HepG2 (cell line): Measurements from ENCODE around the gene EPS8L1. TPM values are rescaled to one million over a fixed set of nuclear protein-coding genes. Genes with fewer than 3 reads are reported as not detected.
A peak's percentile ranks its signal among the peaks of the same experiment; 100 is the strongest.

ENCODE experiments used
- ARNTL ChIP-seq: sonication (generic); formaldehyde crosslinking; IDR thresholded peaks from 2 replicates; pipeline ENCODE4 v1.4.0; 2020; ENCODE audit warnings: mild to moderate bottlenecking, missing genetic modification reagents
- BORCS8-MEF2B ChIP-seq: sonication (generic); formaldehyde crosslinking; IDR thresholded peaks from 2 replicates; pipeline ENCODE4 v1.8.0; 2022; ENCODE audit warnings: mild to moderate bottlenecking, missing genetic modification reagents
- DMAP1 ChIP-seq: IDR thresholded peaks from 2 replicates; pipeline ENCODE4 v1.6.1; 2016
- DNMT1 ChIP-seq: sonication (generic); formaldehyde crosslinking; IDR thresholded peaks from 2 replicates; pipeline ENCODE4 v1.5.1; 2020; ENCODE audit warnings: mild to moderate bottlenecking, missing genetic modification reagents
- ERF ChIP-seq: IDR thresholded peaks from 2 replicates; pipeline ENCODE4 v1.6.1; 2018; ENCODE audit warnings: missing biosample characterization, missing genetic modification reagents
- MAFG ChIP-seq: sonication (generic); formaldehyde crosslinking; IDR thresholded peaks from 2 replicates; pipeline ENCODE4 v1.5.1; 2020; ENCODE audit warnings: mild to moderate bottlenecking, missing genetic modification reagents
- MIER3 ChIP-seq: IDR thresholded peaks from 2 replicates; pipeline ENCODE4 v1.6.1; 2016; ENCODE audit warnings: missing compliant biosample characterization, borderline replicate concordance
- MTF2 ChIP-seq: sonication (generic); formaldehyde crosslinking; IDR thresholded peaks from 2 replicates; pipeline ENCODE4 v1.5.0; 2020; ENCODE audit warnings: missing genetic modification reagents, borderline replicate concordance
- NFE2L2 ChIP-seq: fragments of 150-350 bp; IDR thresholded peaks from 2 replicates; pipeline ENCODE4 v1.6.1; 2014; ENCODE audit warnings: low read length
- PAWR ChIP-seq: sonication (generic); formaldehyde crosslinking; IDR thresholded peaks from 2 replicates; pipeline ENCODE4 v1.4.0; 2020; ENCODE audit warnings: missing genetic modification reagents, mild to moderate bottlenecking, borderline replicate concordance
- PHF21A ChIP-seq: sonication (generic); formaldehyde crosslinking; IDR thresholded peaks from 2 replicates; pipeline ENCODE4 v1.5.0; 2020; ENCODE audit warnings: mild to moderate bottlenecking, missing genetic modification reagents
- POGZ ChIP-seq: sonication (generic); formaldehyde crosslinking; IDR thresholded peaks from 2 replicates; pipeline ENCODE4 v1.4.0; 2020; ENCODE audit warnings: mild to moderate bottlenecking, missing genetic modification reagents
- RFX1 ChIP-seq: fragments of 450-650 bp; IDR thresholded peaks from 2 replicates; pipeline ENCODE4 v1.6.1; 2017
- SRF ChIP-seq: IDR thresholded peaks from 2 replicates; pipeline ENCODE4 v1.6.1; 2011; ENCODE audit warnings: mild to moderate bottlenecking, low read depth, low read length, moderate library complexity
- TP53 ChIP-seq: sonication (generic); formaldehyde crosslinking; conservative IDR thresholded peaks from 2 replicates; pipeline ENCODE4 v1.4.0; 2020; ENCODE audit warnings: missing genetic modification reagents
- ZBTB10 ChIP-seq: sonication (generic); formaldehyde crosslinking; IDR thresholded peaks from 2 replicates; pipeline ENCODE4 v1.4.0; 2020; ENCODE audit warnings: missing genetic modification reagents, borderline replicate concordance
- ZBTB14 ChIP-seq: sonication (generic); formaldehyde crosslinking; IDR thresholded peaks from 2 replicates; pipeline ENCODE4 v1.4.0; 2020; ENCODE audit warnings: missing genetic modification reagents
- ZKSCAN8 ChIP-seq: IDR thresholded peaks from 2 replicates; pipeline ENCODE4 v1.6.1; 2016; ENCODE audit warnings: borderline replicate concordance, missing genetic modification reagents, missing compliant biosample characterization
- ZNF10 ChIP-seq: sonication (generic); formaldehyde crosslinking; IDR thresholded peaks from 2 replicates; pipeline ENCODE4 v1.4.0; 2020; ENCODE audit warnings: mild to moderate bottlenecking, low read depth, missing genetic modification reagents, borderline replicate concordance
- ZNF562 ChIP-seq: sonication (generic); formaldehyde crosslinking; IDR thresholded peaks from 2 replicates; pipeline ENCODE4 v1.8.0; 2022; ENCODE audit warnings: missing genetic modification reagents, borderline replicate concordance
- ZNF629 ChIP-seq: sonication (generic); formaldehyde crosslinking; conservative IDR thresholded peaks from 2 replicates; pipeline ENCODE4 v1.5.0; 2020; ENCODE audit warnings: missing genetic modification reagents
- ZNF652 ChIP-seq: IDR thresholded peaks from 2 replicates; pipeline ENCODE4 v1.6.1; 2016; ENCODE audit warnings: low read depth, borderline replicate concordance
- ZNF670 ChIP-seq: sonication (generic); formaldehyde crosslinking; IDR thresholded peaks from 2 replicates; pipeline ENCODE4 v1.8.0; 2022; ENCODE audit warnings: mild to moderate bottlenecking, missing genetic modification reagents, borderline replicate concordance
- ZNF790 ChIP-seq: sonication (generic); formaldehyde crosslinking; IDR thresholded peaks from 2 replicates; pipeline ENCODE4 v1.8.0; 2022; ENCODE audit warnings: missing genetic modification reagents, mild to moderate bottlenecking, borderline replicate concordance
- polyA plus RNA-seq, 8 experiments: library from polyadenylated mRNA; depleted of rRNA in 3 of 8; stranded (reverse) in 7 of 8; unstranded in 1 of 8; fragments of >200 nt; fragmentation: Illumina TruSeq in 4 of 8; extraction: Trizol in 4 of 8; gene quantifications; 2 replicates each; pipeline versions ENCODE4 v1.2.1 to v1.2.3, GENCODE V29; 2011 to 2016; ENCODE audit warnings: low read depth in 4 of 8, missing spikeins in 1 of 8, mixed read lengths in 1 of 8; ENCODE audit not compliant: insufficient read depth in 1 of 8
- total RNA-seq, 5 experiments: library from RNA; depleted of rRNA; stranded (reverse); fragments of >200 nt; fragmentation: Illumina TruSeq; extraction: Trizol; gene quantifications; 2 replicates each; pipeline ENCODE4 v1.2.3, GENCODE V29; 2016; ENCODE audit warnings: low read depth in 1 of 5
- TF ChIP-seq, protein P1 (sequence below): sonication (generic); formaldehyde crosslinking; IDR thresholded peaks from 2 replicates; pipeline ENCODE4 v1.4.0; 2020; ENCODE audit warnings: mild to moderate bottlenecking, missing genetic modification reagents
- TF ChIP-seq, protein P2 (sequence below): sonication (generic); formaldehyde crosslinking; IDR thresholded peaks from 2 replicates; pipeline ENCODE4 v1.5.1; 2020; ENCODE audit warnings: missing genetic modification reagents, mild to moderate bottlenecking, borderline replicate concordance

EPS8L1 gene
- total and polyA plus RNA-seq, 2 of the 13 experiments (the other 11 are each of a cell fraction or from before 2014, with no cell fraction given), result 3.0 to 6.3 TPM

DNA sequence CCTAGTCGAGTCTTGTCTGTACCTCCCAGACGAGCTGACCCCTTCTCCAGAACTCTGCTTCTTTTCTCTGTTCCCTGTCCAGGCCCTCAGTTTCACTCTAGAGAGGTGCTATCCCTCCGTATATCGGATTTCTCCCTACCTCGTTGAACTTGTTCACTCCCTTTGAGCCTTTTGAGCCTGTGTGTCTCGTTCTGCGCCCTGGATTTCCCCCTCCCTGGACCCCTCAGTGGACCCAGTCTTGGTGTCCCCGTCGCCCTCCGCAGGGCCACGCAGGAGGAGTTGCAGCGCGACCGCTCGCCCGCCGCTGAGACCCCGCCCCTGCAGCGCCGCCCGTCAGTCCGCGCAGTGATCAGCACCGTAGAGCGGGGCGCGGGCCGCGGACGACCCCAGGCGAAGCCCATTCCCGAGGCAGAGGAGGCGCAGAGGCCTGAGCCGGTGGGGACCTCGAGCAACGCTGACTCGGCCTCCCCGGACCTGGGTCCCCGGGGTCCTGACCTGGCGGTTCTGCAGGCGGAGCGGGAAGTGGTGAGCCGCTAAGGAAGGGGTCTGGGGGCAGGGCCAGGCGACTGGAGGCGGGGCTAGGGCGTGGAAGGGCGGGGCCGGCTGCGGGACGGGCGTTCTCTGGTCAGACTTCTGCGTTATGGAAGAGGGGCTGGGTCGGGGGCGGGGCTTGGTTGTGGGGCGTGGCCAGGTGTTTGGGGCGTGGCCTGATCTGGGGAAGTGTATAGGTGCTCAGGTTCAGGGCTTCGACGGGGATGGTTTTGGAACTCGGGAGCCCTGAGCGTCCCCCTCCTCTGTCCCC, 5.5 kb downstream of the EPS8L1 start (continued):
- no peak for TF ChIP-seq ZBTB10 (CRISPR knock-in tag)
- TF ChIP-seq DMAP1 (CRISPR knock-in tag), result 0 out of 2 replicates have a peak, but pooled peaks have one; percentile 1
- no peak for TF ChIP-seq ZBTB14 (CRISPR knock-in tag)
- no peak for TF ChIP-seq MAFG
- no peak for TF ChIP-seq ZNF10
- TF ChIP-seq NFE2L2, result no peak
- TF ChIP-seq RFX1, result no peak
- TF ChIP-seq PAWR (CRISPR knock-in tag), result no peak
- TF ChIP-seq ZNF670 (CRISPR knock-in tag), result no peak
- TF ChIP-seq, protein P1, sequence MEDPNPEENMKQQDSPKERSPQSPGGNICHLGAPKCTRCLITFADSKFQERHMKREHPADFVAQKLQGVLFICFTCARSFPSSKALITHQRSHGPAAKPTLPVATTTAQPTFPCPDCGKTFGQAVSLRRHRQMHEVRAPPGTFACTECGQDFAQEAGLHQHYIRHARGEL, result no peak
- TF ChIP-seq DNMT1 (CRISPR knock-in tag), result no peak
- no peak for TF ChIP-seq ZKSCAN8 (CRISPR knock-in tag)
- TF ChIP-seq ZNF652 (CRISPR knock-in tag), result no peak
- TF ChIP-seq MIER3 (CRISPR knock-in tag), result no peak; the same call in 1 of the 2 replicates
- 0 out of 2 replicates have a peak, but pooled peaks have one; percentile 23 for TF ChIP-seq PHF21A (CRISPR knock-in tag)
- TF ChIP-seq BORCS8-MEF2B, result no peak
- no peak for TF ChIP-seq ZNF562
- TF ChIP-seq MTF2 (CRISPR knock-in tag), result no peak; the same call in 1 of the 2 replicates
- no peak; the same call in 1 of the 2 replicates for TF ChIP-seq ERF (CRISPR knock-in tag)
- TF ChIP-seq ARNTL (CRISPR knock-in tag), result no peak
- TF ChIP-seq TP53 (CRISPR knock-in tag), result no peak
- TF ChIP-seq SRF, result no peak
- no peak for TF ChIP-seq ZNF790 (CRISPR knock-in tag)
- TF ChIP-seq, protein P2, sequence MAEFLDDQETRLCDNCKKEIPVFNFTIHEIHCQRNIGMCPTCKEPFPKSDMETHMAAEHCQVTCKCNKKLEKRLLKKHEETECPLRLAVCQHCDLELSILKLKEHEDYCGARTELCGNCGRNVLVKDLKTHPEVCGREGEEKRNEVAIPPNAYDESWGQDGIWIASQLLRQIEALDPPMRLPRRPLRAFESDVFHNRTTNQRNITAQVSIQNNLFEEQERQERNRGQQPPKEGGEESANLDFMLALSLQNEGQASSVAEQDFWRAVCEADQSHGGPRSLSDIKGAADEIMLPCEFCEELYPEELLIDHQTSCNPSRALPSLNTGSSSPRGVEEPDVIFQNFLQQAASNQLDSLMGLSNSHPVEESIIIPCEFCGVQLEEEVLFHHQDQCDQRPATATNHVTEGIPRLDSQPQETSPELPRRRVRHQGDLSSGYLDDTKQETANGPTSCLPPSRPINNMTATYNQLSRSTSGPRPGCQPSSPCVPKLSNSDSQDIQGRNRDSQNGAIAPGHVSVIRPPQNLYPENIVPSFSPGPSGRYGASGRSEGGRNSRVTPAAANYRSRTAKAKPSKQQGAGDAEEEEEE (CRISPR knock-in tag), result no peak
- no peak for TF ChIP-seq ZNF629 (CRISPR knock-in tag)
- no peak for TF ChIP-seq POGZ (CRISPR knock-in tag)
